NOMO-1 treated with DMSO at 0.1 percent for 48 hours (cell line): ENCODE data around the gene PHACTR4.
"Not testable (repeated sequence)": the region's sequence is repeated elsewhere in the genome, so short reads cannot be mapped to it uniquely, and the experiment has no call there.

ENCODE experiments used
- DNase-seq: peaks from one replicate; lab custom pipeline; 2025; ENCODE audit not compliant: unreplicated experiment; lab: John Stamatoyannopoulos, UW

PHACTR4 gene

GRCh38 chr1:28482138-28482537, 112.6 kb downstream of the PHACTR4 start:
- DNase-seq = no peak

GRCh38 chr1:28482702-28483101, 113.2 kb downstream of the PHACTR4 start:
- DNase-seq = no peak

GRCh38 chr1:28494737-28495136, 125.2 kb downstream of the PHACTR4 start:
- DNase-seq = no peak

- no peak for DNase-seq
These were observed 130.0 kb downstream of the PHACTR4 start for GRCh38 chr1:28499553-28499952.

GRCh38 chr1:28501925-28502324, 132.4 kb downstream of the PHACTR4 start:
- DNase-seq = no peak

GRCh38 chr1:28503117-28503516, 133.6 kb downstream of the PHACTR4 start:
- DNase-seq = no peak

GRCh38 chr1:28505406-28506187, 136.1 kb downstream of the PHACTR4 start, which contains the start of gene RCC1:
RCC1 (plus strand) TSS chr1:28506043; CDS start chr1:28529867, 23,824 bp downstream.
- peak; percentile 96 for DNase-seq

GRCh38 chr1:28506907-28507246, 137.3 kb downstream of the PHACTR4 start:
- DNase-seq = no peak

- DNase-seq = no peak
These were observed 137.7 kb downstream of the PHACTR4 start for GRCh38 chr1:28507247-28507645.

GRCh38 chr1:28507646-28508434, 138.3 kb downstream of the PHACTR4 start:
- DNase-seq = no peak

GRCh38 chr1:28508435-28508754, 138.9 kb downstream of the PHACTR4 start:
- DNase-seq = no peak

GRCh38 chr1:28509705-28510272, 140.2 kb downstream of the PHACTR4 start:
- no peak for DNase-seq

GRCh38 chr1:28510273-28510969, 140.9 kb downstream of the PHACTR4 start:
- DNase-seq = no peak

GRCh38 chr1:28510970-28511440, 141.5 kb downstream of the PHACTR4 start:
- no peak for DNase-seq

GRCh38 chr1:28512058-28512611, 142.6 kb downstream of the PHACTR4 start:
- DNase-seq = no peak

- not testable (repeated sequence) for DNase-seq
These were observed 144.9 kb downstream of the PHACTR4 start for GRCh38 chr1:28514445-28514933.

GRCh38 chr1:28516518-28516956, 147.0 kb downstream of the PHACTR4 start:
- DNase-seq = no peak

GRCh38 chr1:28517649-28517999, 148.1 kb downstream of the PHACTR4 start:
- no peak for DNase-seq

GRCh38 chr1:28518000-28518744, 148.6 kb downstream of the PHACTR4 start:
- DNase-seq = peak; percentile 78

GRCh38 chr1:28518745-28519341, 149.3 kb downstream of the PHACTR4 start:
- peak; percentile 22 for DNase-seq
